Caco-2 (cell line): ENCODE data around the gene EMSY. TPM values are rescaled to one million over a fixed set of nuclear protein-coding genes. Genes with fewer than 3 reads are reported as not detected.

Source experiments
- BruUV-seq: library from RNA; stranded (reverse); fragments of 400-500 nt; replicated peaks from 2 replicates; lab custom pipeline; 2021; lab: Mats Ljungman, UMichigan
- CTCF ChIA-PET: fragments of 300-600 bp; sonication (Branson Sonifier 250); formaldehyde crosslinking; loops from one replicate; lab custom pipeline; 2022; ENCODE audit warnings: antibody characterized with exemption; lab: Charles Lee
- POLR2A ChIA-PET: fragments of 300-600 bp; sonication (Branson Sonifier 250); formaldehyde crosslinking; loops from one replicate; lab custom pipeline; 2022; ENCODE audit warnings: antibody characterized with exemption; lab: Charles Lee
- DNase-seq, 2 experiments: peaks; one replicate each; pipeline versions ENCODE4 v3.0.0 to v3.0.0-alpha.2; 2020 to 2022
- H3K27me3 ChIP-seq: replicated peaks from 2 replicates; pipeline ENCODE4 v1.6.0; 2011; ENCODE audit warnings: low read length; ENCODE audit not compliant: control insufficient read depth, insufficient read depth
- H3K36me3 ChIP-seq: 2 replicates; pipeline ENCODE4 v1.5.1; 2011; ENCODE audit warnings: low read length; ENCODE audit not compliant: control insufficient read depth, insufficient read depth
- H3K4me1 ChIP-seq: fragments of 250-450 bp; sonication (Bioruptor Pico); 2 replicates; pipeline ENCODE4 v1.5.1; 2020; ENCODE audit warnings: mild to moderate bottlenecking
- H3K4me3 ChIP-seq: 2 replicates; pipeline ENCODE4 v1.5.1; 2011; ENCODE audit warnings: low read depth, mild to moderate bottlenecking, control low read depth, low read length
- H3K9me3 ChIP-seq: fragments of 250-450 bp; sonication (Bioruptor Pico); 2 replicates; pipeline ENCODE4 v1.5.1; 2020; ENCODE audit warnings: mild to moderate bottlenecking, moderate library complexity
- H3K27ac Mint-ChIP-seq: one replicate; pipeline ENCODE4 v1.8.0; 2022; ENCODE audit warnings: mixed read lengths; ENCODE audit not compliant: unreplicated experiment
- H3K27me3 Mint-ChIP-seq: one replicate; pipeline ENCODE4 v1.8.0; 2022; ENCODE audit warnings: mixed read lengths; ENCODE audit not compliant: insufficient read depth, unreplicated experiment
- H3K36me3 Mint-ChIP-seq: one replicate; pipeline ENCODE4 v1.8.0; 2022; ENCODE audit warnings: mild to moderate bottlenecking, mixed read lengths; ENCODE audit not compliant: insufficient read depth, unreplicated experiment
- H3K4me1 Mint-ChIP-seq: one replicate; pipeline ENCODE4 v1.8.0; 2022; ENCODE audit warnings: low read depth, mixed read lengths; ENCODE audit not compliant: unreplicated experiment
- H3K4me3 Mint-ChIP-seq: one replicate; pipeline ENCODE4 v1.8.0; 2022; ENCODE audit warnings: mild to moderate bottlenecking, moderate library complexity, mixed read lengths; ENCODE audit not compliant: unreplicated experiment
- H3K9me3 Mint-ChIP-seq: one replicate; pipeline ENCODE4 v1.8.0; 2022; ENCODE audit warnings: mixed read lengths; ENCODE audit not compliant: unreplicated experiment
- CTCF ChIP-seq, 2 experiments: fragments of 200-600 bp in 1 of 2; IDR thresholded peaks; 1 replicate in 1 of 2; 2 replicates in 1 of 2; pipeline versions ENCODE4 v1.5.1 to v1.8.0; 2011 to 2022; ENCODE audit warnings: antibody characterized with exemption in 1 of 2, control low read depth in 1 of 2, inconsistent platforms in 1 of 2, low read depth in 1 of 2, low read length in 1 of 2, mild to moderate bottlenecking in 1 of 2, moderate library complexity in 1 of 2; ENCODE audit not compliant: insufficient read depth in 1 of 2, severe bottlenecking in 1 of 2, unreplicated experiment in 1 of 2
- intact Hi-C: fragments of 100-400 bp; cut with micrococcal nuclease; formaldehyde crosslinking; loops from one replicate; pipeline ENCODE4 v1.10.0; 2022; ENCODE audit not compliant: unreplicated experiment
- total RNA-seq: library from RNA; stranded (reverse); gene quantifications from 2 replicates; pipeline ENCODE4 v1.2.3, GENCODE V29; 2022

Gene EMSY
- total RNA-seq, 1 experiment from 2014 or later = 43.6 TPM

GRCh38 chr11:76552987-76553386 lies 108.2 kb downstream of the EMSY start:
- peaks cover 11% of the 10 kb centered on the region for H3K36me3 Mint-ChIP-seq
- no peak for TF ChIP-seq CTCF (IDR thresholded peaks at IDR 0.05; ENCODE audit: insufficient read depth in 1 of 2, low read depth in 1 of 2, low read length in 1 of 2, severe bottlenecking in 1 of 2, unreplicated experiment in 1 of 2)
- H3K4me1 ChIP-seq = 0 out of 2 replicates have a peak, but pooled peaks cover 3% of the 10 kb centered on the region
- CTCF ChIA-PET = interaction anchor here (0.6 kb wide), 1 partner anchor 985 kb away, joined by 3 read pairs; no protein-coding TSS in a partner anchor
- H3K4me1 Mint-ChIP-seq = no peaks in the 10 kb centered on the region
- BruUV-seq = no TSS peak
- H3K27me3 ChIP-seq = no peaks in the 10 kb centered on the region
- no peak overlapping the region for H3K4me3 ChIP-seq
- no peak overlapping the region for H3K27ac Mint-ChIP-seq
- H3K27me3 Mint-ChIP-seq = no peaks in the 10 kb centered on the region
- no peaks in the 10 kb centered on the region for H3K36me3 ChIP-seq
- DNase-seq = no peak
- H3K9me3 ChIP-seq = no peaks in the 10 kb centered on the region
- H3K4me3 Mint-ChIP-seq = no peak overlapping the region
- H3K9me3 Mint-ChIP-seq = no peaks in the 10 kb centered on the region
- intact Hi-C loops = no loop called here
- POLR2A ChIA-PET = no interaction called here

DNA sequence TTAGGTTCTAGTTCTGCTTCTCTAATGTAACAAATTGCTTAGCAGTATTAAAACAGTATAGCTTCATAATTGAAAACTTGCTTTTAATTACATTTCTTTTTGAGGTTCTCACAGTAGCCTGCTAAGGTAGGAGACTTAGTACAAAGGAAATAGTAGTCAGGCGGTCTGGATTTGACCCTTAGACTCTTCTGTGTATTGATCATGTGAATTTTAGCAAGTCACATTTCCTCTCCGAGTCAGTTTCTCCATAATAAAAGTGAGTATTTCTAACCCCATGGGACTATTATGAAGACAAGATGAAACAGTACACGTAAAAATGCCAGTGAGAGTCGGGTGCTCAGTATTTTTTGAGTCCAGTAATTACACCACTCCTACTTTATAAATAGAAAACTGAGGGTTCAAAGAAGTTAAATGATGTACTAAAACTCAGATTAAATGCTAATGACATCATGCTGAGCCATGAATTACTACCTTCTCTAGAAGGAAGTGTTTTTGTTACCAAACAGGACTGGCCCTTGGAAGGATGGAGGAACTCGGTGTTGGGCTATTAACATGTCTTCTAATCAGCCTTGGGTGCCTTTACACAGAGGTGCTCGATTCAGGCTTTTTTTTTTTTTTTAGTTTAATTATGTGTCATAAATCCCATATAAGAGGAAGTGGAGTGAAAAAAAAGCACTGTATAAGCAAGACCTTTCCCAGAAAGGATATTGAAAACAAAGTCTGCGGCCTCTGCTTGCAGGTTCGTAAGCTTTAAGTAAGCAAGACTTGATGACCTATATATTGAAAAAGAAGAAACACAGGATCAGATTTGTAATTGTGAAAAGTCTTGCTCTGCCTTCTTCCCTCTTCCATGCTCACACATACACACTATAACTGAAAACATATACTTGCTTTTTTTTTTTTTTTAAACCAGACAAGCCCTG lies 109.0 kb downstream of the EMSY start:
- Histone ChIP-seq H3K27me3 (no peaks in the 10 kb centered on the region), H3K4me1 (0 out of 2 replicates have a peak, but pooled peaks cover 3% of the 10 kb centered on the region), H3K36me3 (no peaks in the 10 kb centered on the region), H3K9me3 (no peaks in the 10 kb centered on the region), H3K4me3 (no peak overlapping the region)
- Mint-ChIP-seq H3K27me3 (no peaks in the 10 kb centered on the region), H3K9me3 (no peaks in the 10 kb centered on the region), H3K4me3 (no peak overlapping the region), H3K36me3 (peaks cover 10% of the 10 kb centered on the region), H3K27ac (no peak overlapping the region), H3K4me1 (no peaks in the 10 kb centered on the region)
- intact Hi-C loops = no loop called here
- DNase-seq = no peak
- BruUV-seq = no TSS peak
- TF ChIP-seq CTCF (IDR thresholded peaks at IDR 0.05; ENCODE audit: insufficient read depth in 1 of 2, low read depth in 1 of 2, low read length in 1 of 2, severe bottlenecking in 1 of 2, unreplicated experiment in 1 of 2) = no peak
- CTCF ChIA-PET = interaction anchor here (0.7 kb wide), 1 partner anchor 130 kb away, joined by 7 read pairs; no protein-coding TSS in a partner anchor
- POLR2A ChIA-PET = no interaction called here

- no peak for DNase-seq
- no TSS peak for BruUV-seq
- Histone ChIP-seq H3K27me3 (no peaks in the 10 kb centered on the region), H3K36me3 (no peaks in the 10 kb centered on the region), H3K4me1 (0 out of 2 replicates have a peak, but pooled peaks cover 3% of the 10 kb centered on the region), H3K9me3 (no peaks in the 10 kb centered on the region), H3K4me3 (no peak overlapping the region)
- TF ChIP-seq CTCF (IDR thresholded peaks at IDR 0.05; ENCODE audit: insufficient read depth in 1 of 2, low read depth in 1 of 2, low read length in 1 of 2, severe bottlenecking in 1 of 2, unreplicated experiment in 1 of 2) = no peak
- Mint-ChIP-seq H3K9me3 (no peaks in the 10 kb centered on the region), H3K27ac (no peak overlapping the region), H3K4me3 (no peak overlapping the region), H3K4me1 (no peaks in the 10 kb centered on the region), H3K27me3 (no peaks in the 10 kb centered on the region), H3K36me3 (peaks cover 6% of the 10 kb centered on the region)
- ChIA-PET CTCF (no interaction called here), POLR2A (no interaction called here)
- intact Hi-C loops = no loop called here
Observed at GRCh38 chr11:76554767-76555166, 109.9 kb downstream of the EMSY start.
